ENCODE measurements around the gene SNRNP70. TPM values are rescaled to one million over a fixed set of nuclear protein-coding genes. Genes with fewer than 3 reads are reported as not detected.

Gene SNRNP70
- total and polyA plus RNA-seq, 2 of the 13 experiments (the other 11 are each of a cell fraction or from before 2014, with no cell fraction given): 150 to 210 TPM

GRCh38 chr19:49085020-49085867 is at the start of gene SNRNP70 (continued):
- TF ChIP-seq ZFYVE20 (CRISPR knock-in tag; IDR thresholded peaks at IDR 0.05; ENCODE audit: borderline replicate concordance, low read depth) (0 out of 2 replicates have a peak, but pooled peaks have one; percentile 66), SPEN (CRISPR knock-in tag; IDR thresholded peaks at IDR 0.05; ENCODE audit: low read depth) (peak; percentile 99), ZFP41 (CRISPR knock-in tag; IDR thresholded peaks at IDR 0.05; ENCODE audit: borderline replicate concordance) (no peak), HDAC6 (IDR thresholded peaks at IDR 0.05; ENCODE audit: low read depth, low read length) (no peak), NR2F6 (IDR thresholded peaks at IDR 0.05) (no peak), NR2F6 (CRISPR knock-in tag; IDR thresholded peaks at IDR 0.05) (no peak; the same call in 1 of the 2 replicates), GFI1 (CRISPR knock-in tag; IDR thresholded peaks at IDR 0.05; ENCODE audit: borderline replicate concordance) (peak; percentile 75; the same call in 1 of the 2 replicates), PREB (CRISPR knock-in tag; IDR thresholded peaks at IDR 0.05) (no peak), ZNF503 (CRISPR knock-in tag; IDR thresholded peaks at IDR 0.05) (peak; percentile 71), ZNF570 (CRISPR knock-in tag; IDR thresholded peaks at IDR 0.05; ENCODE audit: borderline replicate concordance) (no peak), TRIM24 (CRISPR knock-in tag; IDR thresholded peaks at IDR 0.05) (no peak), NFE2L1 (CRISPR knock-in tag; IDR thresholded peaks at IDR 0.05; ENCODE audit: borderline replicate concordance) (no peak), PRDM4 (CRISPR knock-in tag; IDR thresholded peaks at IDR 0.05; ENCODE audit: borderline replicate concordance) (no peak), SMAD9 (CRISPR knock-in tag; IDR thresholded peaks at IDR 0.05) (no peak), E2F1 (CRISPR knock-in tag; IDR thresholded peaks at IDR 0.05) (peak; percentile 84), IKZF4 (CRISPR knock-in tag; IDR thresholded peaks at IDR 0.05; ENCODE audit: borderline replicate concordance, low read depth, not compliant biosample characterization) (peak; percentile 30), HDAC2 (CRISPR knock-in tag; IDR thresholded peaks at IDR 0.05) (no peak; the same call in 1 of the 2 replicates), ZNF275 (CRISPR knock-in tag; IDR thresholded peaks at IDR 0.05; ENCODE audit: borderline replicate concordance) (peak; percentile 49; the same call in 1 of the 2 replicates), ZNF326 (CRISPR knock-in tag; IDR thresholded peaks at IDR 0.05; ENCODE audit: borderline replicate concordance) (no peak), ZFAT (CRISPR knock-in tag; conservative IDR thresholded peaks at IDR 0.05) (peak; percentile 83; the same call in 1 of the 2 replicates), ZNF672 (CRISPR knock-in tag; IDR thresholded peaks at IDR 0.05) (no peak)
